HG02885 (cell line): Measurements from ENCODE around the gene CEP85L.
A peak's percentile ranks its signal among the peaks of the same experiment; 100 is the strongest.

Experiments
- ATAC-seq: cut with Tn5 transposase; IDR thresholded peaks from one replicate; pipeline ENCODE4 v1.9.1; 2021; ENCODE audit warnings: mild to moderate bottlenecking; ENCODE audit not compliant: unreplicated experiment, poor library complexity

The CEP85L gene

GRCh38 chr6:118586746-118587485 lies 64.5 kb downstream of the CEP85L start:
- no peak for ATAC-seq

- ATAC-seq: no peak
Observed at GRCh38 chr6:118584911-118585310, 66.5 kb downstream of the CEP85L start.

- no peak for ATAC-seq
Observed at GRCh38 chr6:118581489-118581959, 69.9 kb downstream of the CEP85L start.

GRCh38 chr6:118580585-118581419 lies 70.6 kb downstream of the CEP85L start:
- no peak for ATAC-seq

GRCh38 chr6:118579786-118580185 lies 71.6 kb downstream of the CEP85L start:
- no peak for ATAC-seq

- no peak for ATAC-seq
Observed at GRCh38 chr6:118578617-118579016, 72.8 kb downstream of the CEP85L start.

- no peak for ATAC-seq
Observed at GRCh38 chr6:118577972-118578371, 73.4 kb downstream of the CEP85L start.

GRCh38 chr6:118574051-118574865 lies 77.1 kb downstream of the CEP85L start:
- ATAC-seq: no peak

GRCh38 chr6:118571121-118571520 lies 80.3 kb downstream of the CEP85L start:
- no peak for ATAC-seq

GRCh38 chr6:118569498-118569897 lies 81.9 kb downstream of the CEP85L start:
- ATAC-seq: no peak

- ATAC-seq: no peak
Observed at GRCh38 chr6:118567974-118568373, 83.4 kb downstream of the CEP85L start.

- peak; percentile 100 for ATAC-seq
Observed at GRCh38 chr6:118565311-118565960, 86.0 kb downstream of the CEP85L start.

GRCh38 chr6:118562959-118563358 lies 88.4 kb downstream of the CEP85L start:
- ATAC-seq: no peak

GRCh38 chr6:118562248-118562647 lies 89.1 kb downstream of the CEP85L start:
- ATAC-seq: no peak

- peak; percentile 40 for ATAC-seq
Observed at GRCh38 chr6:118559659-118560058, 91.7 kb downstream of the CEP85L start.

GRCh38 chr6:118558464-118559217 lies 92.8 kb downstream of the CEP85L start:
- ATAC-seq: peak; percentile 51

GRCh38 chr6:118554698-118555097 lies 96.7 kb downstream of the CEP85L start:
- no peak for ATAC-seq

GRCh38 chr6:118553132-118553531 lies 98.3 kb downstream of the CEP85L start:
- no peak for ATAC-seq
